Measurements from ENCODE around the gene MORF4L1. TPM values are rescaled to one million over a fixed set of nuclear protein-coding genes. Genes with fewer than 3 reads are reported as not detected.

The MORF4L1 gene
- total and polyA plus RNA-seq, 10 of the 15 experiments (the other 5 are each of a cell fraction or from before 2014, with no cell fraction given), result 113 to 636 (median 229) TPM

GRCh38 chr15:78872972-78873792 lies 492 bp downstream of the MORF4L1 start (continued):
- TF ChIP-seq PBX3 (IDR thresholded peaks at IDR 0.05; ENCODE audit: insufficient replicate concordance, low read depth, low read length) (no peak), TAF1 (IDR thresholded peaks at IDR 0.05; ENCODE audit: borderline replicate concordance, low read depth, low read length) (peak; percentile 76), TARDBP (IDR thresholded peaks at IDR 0.05; ENCODE audit: borderline replicate concordance) (no peak), RAD21 (IDR thresholded peaks at IDR 0.05; ENCODE audit: insufficient read depth, low read depth, low read length) (no peak), USF2 (IDR thresholded peaks at IDR 0.05; ENCODE audit: borderline replicate concordance, low read depth, low read length) (no peak), ZBTB40 (IDR thresholded peaks at IDR 0.05; ENCODE audit: borderline replicate concordance) (no peak), ASH2L (IDR thresholded peaks at IDR 0.05; ENCODE audit: borderline replicate concordance, low read depth) (no peak; the same call in 1 of the 2 replicates), POLR2A (IDR thresholded peaks at IDR 0.05; ENCODE audit: low read depth, low read length) (peak; percentile 92), CBX5 (IDR thresholded peaks at IDR 0.05; ENCODE audit: low read depth) (peak; percentile 55; the same call in 1 of the 2 replicates), KDM1A (IDR thresholded peaks at IDR 0.05; ENCODE audit: borderline replicate concordance) (no peak), E2F8 (IDR thresholded peaks at IDR 0.05; ENCODE audit: low read depth, partially characterized antibody) (no peak), ZNF24 (IDR thresholded peaks at IDR 0.05) (no peak), RELA (IDR thresholded peaks at IDR 0.05; ENCODE audit: borderline replicate concordance, partially characterized antibody) (peak; percentile 50), MEF2A (IDR thresholded peaks at IDR 0.05; ENCODE audit: insufficient read depth, low read depth, low read length) (no peak), MTA2 (IDR thresholded peaks at IDR 0.05; ENCODE audit: low read depth) (no peak; the same call in 1 of the 2 replicates)

All from GM12878 (cell line).